Sigmoid colon (tissue), 4 donors: ENCODE measurements around the gene ADAMTS2.

Source experiments
- CTCF ChIP-seq, 4 experiments: fragments of 450-650 bp in 3 of 4; fragments of 200-600 bp in 1 of 4; IDR thresholded peaks; one replicate each; pipeline ENCODE4 v1.5.1; 2016 to 2019; ENCODE audit warnings: antibody characterized with exemption in 4 of 4, mild to moderate bottlenecking in 3 of 4, moderate library complexity in 2 of 4
- EP300 ChIP-seq, 4 donors: sonication (generic); formaldehyde crosslinking; IDR thresholded peaks; one replicate each; pipeline ENCODE4 v1.6.1; 2017; ENCODE audit warnings: antibody characterized with exemption in 4 of 4
- POLR2A ChIP-seq, 2 donors: fragments of 450-650 bp; IDR thresholded peaks; one replicate each; pipeline ENCODE4 v1.6.1; 2016; ENCODE audit warnings: antibody characterized with exemption in 2 of 2, mild to moderate bottlenecking in 2 of 2, moderate library complexity in 2 of 2

- TF ChIP-seq CTCF (IDR thresholded peaks at IDR 0.05) (no peak), POLR2A (IDR thresholded peaks at IDR 0.05) (no peak), EP300 (IDR thresholded peaks at IDR 0.05) (no peak)
Observed at GRCh38 chr5:179139111-179139935, 205.9 kb downstream of the ADAMTS2 start.
